Neural progenitor cell (in vitro differentiated cells): ENCODE data around the gene MYL7.

Source experiments
- CTCF ChIP-seq: fragments of 200-600 bp; sonication (generic); IDR thresholded peaks from 2 replicates; pipeline ENCODE4 v1.5.1; 2017; ENCODE audit warnings: antibody characterized with exemption, mild to moderate bottlenecking
- EZH2phosphoT487 ChIP-seq: fragments of 200-600 bp; sonication (generic); IDR thresholded peaks from 2 replicates; pipeline ENCODE4 v1.6.1; 2017; ENCODE audit warnings: antibody characterized with exemption

GRCh38 chr7:44187636-44188416 lies 46.7 kb upstream of the MYL7 start:
- TF ChIP-seq CTCF (no peak), EZH2phosphoT487 (no peak)
